CD4-positive, CD25-positive, alpha-beta regulatory T cell (primary cell): Measurements from ENCODE around the gene COG5. TPM values are rescaled to one million over a fixed set of nuclear protein-coding genes. Genes with fewer than 3 reads are reported as not detected.

Experiments used
- ATAC-seq, 2 donors: fragments of 150-1000 bp; cut with Tn5 transposase; one replicate each; pipeline ENCODE4 v1.10.0; 2021; ENCODE audit warnings: low read depth in 2 of 2, moderate number of reproducible peaks in 2 of 2, moderate library complexity in 1 of 2
- DNase-seq, 3 donors: peaks; one replicate each; pipeline versions ENCODE4 v3.0.0 to v3.0.0-alpha.2; 2012 to 2022; ENCODE audit warnings: mixed read lengths in 1 of 3
- H3K27ac ChIP-seq: one replicate; pipeline ENCODE4 v1.7.0; 2013; ENCODE audit warnings: mild to moderate bottlenecking, low read length; ENCODE audit not compliant: insufficient read depth, poor library complexity, severe bottlenecking
- H3K27me3 ChIP-seq: one replicate; pipeline ENCODE4 v1.7.0; 2013; ENCODE audit warnings: low read length; ENCODE audit not compliant: control insufficient read depth, insufficient read depth
- H3K36me3 ChIP-seq: one replicate; pipeline ENCODE4 v1.7.0; 2013; ENCODE audit warnings: mild to moderate bottlenecking, low read length, moderate library complexity; ENCODE audit not compliant: control insufficient read depth, insufficient read depth
- H3K4me1 ChIP-seq: 2 replicates; pipeline ENCODE4 v1.7.0; 2013; ENCODE audit warnings: mild to moderate bottlenecking, low read length; ENCODE audit not compliant: insufficient read depth, control insufficient read depth, poor library complexity, severe bottlenecking
- H3K4me3 ChIP-seq: one replicate; pipeline ENCODE4 v1.7.0; 2013; ENCODE audit warnings: low read depth, mild to moderate bottlenecking, low read length, moderate library complexity
- H3K9me3 ChIP-seq, 2 experiments: 1 replicate in 1 of 2; 2 replicates in 1 of 2; pipeline ENCODE4 v1.7.0; 2013; ENCODE audit warnings: low read length in 2 of 2, mild to moderate bottlenecking in 1 of 2, moderate library complexity in 1 of 2; ENCODE audit not compliant: control insufficient read depth in 2 of 2
- H3K27ac Mint-ChIP-seq, 3 donors: one replicate each; pipeline ENCODE4 v1.8.0; 2020 to 2022; ENCODE audit warnings: mild to moderate bottlenecking in 3 of 3, mixed read lengths in 3 of 3, moderate library complexity in 2 of 3
- H3K27me3 Mint-ChIP-seq: one replicate; pipeline ENCODE4 v1.8.0; 2022; ENCODE audit warnings: mild to moderate bottlenecking, mixed read lengths
- H3K36me3 Mint-ChIP-seq: one replicate; pipeline ENCODE4 v1.8.0; 2020; ENCODE audit warnings: mixed read lengths
- H3K4me1 Mint-ChIP-seq, 4 donors: one replicate each; pipeline ENCODE4 v1.8.0; 2020 to 2022; ENCODE audit warnings: mixed read lengths in 4 of 4, mild to moderate bottlenecking in 1 of 4
- H3K4me3 Mint-ChIP-seq, 4 donors: one replicate each; pipeline ENCODE4 v1.8.0; 2020 to 2022; ENCODE audit warnings: mild to moderate bottlenecking in 4 of 4, mixed read lengths in 4 of 4, moderate library complexity in 3 of 4
- H3K9me3 Mint-ChIP-seq, 7 donors: one replicate each; pipeline ENCODE4 v1.8.0; 2020 to 2022; ENCODE audit warnings: mixed read lengths in 7 of 7, mild to moderate bottlenecking in 3 of 7, moderate library complexity in 2 of 7
- polyA plus RNA-seq, 4 donors: library from polyadenylated mRNA; unstranded; fragments of 300-500 nt; fragmentation: Illumina TruSeq; gene quantifications; one replicate each; pipeline ENCODE4 v1.2.3, GENCODE V29; 2021
- total RNA-seq: library from RNA; stranded (reverse); gene quantifications from one replicate; pipeline ENCODE4 v1.2.3, GENCODE V29; 2022

Gene COG5
- total and polyA plus RNA-seq, 5 donors from 2014 or later: 23.2 to 68.2 (median 34.5) TPM

GRCh38 chr7:107171496-107171895, 392.2 kb downstream of the COG5 start:
- H3K9me3 ChIP-seq: no peaks in the 10 kb centered on the region
- ATAC-seq (no peak), DNase-seq (no peak)
- Mint-ChIP-seq H3K4me3 (peak overlapping the region; percentile 16 to 83 (median 58)), H3K27me3 (no peaks in the 10 kb centered on the region), H3K4me1 (peaks cover 32 to 76% (median 54%) of the 10 kb centered on the region in 4 donors), H3K27ac (no peak overlapping the region), H3K36me3 (peaks cover 4% of the 10 kb centered on the region), H3K9me3 (no peaks in the 10 kb centered on the region)
- H3K4me3 ChIP-seq: peak overlapping the region; percentile 82
- H3K4me1 ChIP-seq: peaks cover 63% of the 10 kb centered on the region
- no peak overlapping the region for H3K27ac ChIP-seq
- H3K36me3 ChIP-seq: peaks cover 4% of the 10 kb centered on the region
- H3K27me3 ChIP-seq: no peaks in the 10 kb centered on the region

- H3K9me3 Mint-ChIP-seq: no peaks in the 10 kb centered on the region
- ATAC-seq (no peak), DNase-seq (peak in 1 of 3 donors; percentile 29)
- Histone ChIP-seq H3K27me3 (peaks cover 2% of the 10 kb centered on the region), H3K27ac (peak overlapping the region; percentile 99), H3K4me1 (peaks cover 58% of the 10 kb centered on the region), H3K36me3 (peaks cover 4% of the 10 kb centered on the region), H3K4me3 (peak overlapping the region; percentile 94), H3K9me3 (no peaks in the 10 kb centered on the region)
- H3K4me3 Mint-ChIP-seq: peak overlapping the region; percentile 89 to 98 (median 96)
- peak overlapping the region; percentile 95 to 100 (median 97) for H3K27ac Mint-ChIP-seq
- H3K27me3 Mint-ChIP-seq: no peaks in the 10 kb centered on the region
- H3K36me3 Mint-ChIP-seq: peaks cover 6% of the 10 kb centered on the region
- peaks cover 26 to 69% (median 48%) of the 10 kb centered on the region in 4 donors for H3K4me1 Mint-ChIP-seq
Observed at GRCh38 chr7:107170051-107170915, 393.4 kb downstream of the COG5 start.

- peaks cover 5% of the 10 kb centered on the region for H3K27me3 ChIP-seq
- peak overlapping the region; percentile 99 to 100 (median 100) for H3K27ac Mint-ChIP-seq
- H3K27me3 Mint-ChIP-seq: no peaks in the 10 kb centered on the region
- peaks cover 4% of the 10 kb centered on the region for H3K36me3 ChIP-seq
- H3K4me1 ChIP-seq: peaks cover 54% of the 10 kb centered on the region
- no peaks in the 10 kb centered on the region for H3K9me3 ChIP-seq
- H3K36me3 Mint-ChIP-seq: peaks cover 5% of the 10 kb centered on the region
- peak; percentile 79 to 90 (median 81) for DNase-seq
- H3K4me1 Mint-ChIP-seq: peaks cover 18 to 60% (median 40%) of the 10 kb centered on the region in 4 donors
- peak in 1 of 2 donors; percentile 2 for ATAC-seq
- H3K9me3 Mint-ChIP-seq: no peaks in the 10 kb centered on the region
- peak overlapping the region; percentile 99 for H3K27ac ChIP-seq
- peak overlapping the region; percentile 94 for H3K4me3 ChIP-seq
- peak overlapping the region; percentile 89 to 98 (median 96) for H3K4me3 Mint-ChIP-seq
Observed at GRCh38 chr7:107169120-107170050, 394.3 kb downstream of the COG5 start.

GRCh38 chr7:107168233-107169119, 395.2 kb downstream of the COG5 start, which contains the start of gene HBP1:
HBP1 (plus strand) TSS chr7:107169003; CDS start chr7:107179894, 10,891 bp downstream.
- Mint-ChIP-seq H3K27ac (peak within 1 kb of the TSS; percentile 99 to 100 (median 100)), H3K27me3 (no peaks in the 10 kb centered on the region), H3K36me3 (peaks cover 3% of the 10 kb centered on the region), H3K4me1 (peaks cover 9 to 51% (median 32%) of the 10 kb centered on the region in 4 donors), H3K9me3 (no peaks in the 10 kb centered on the region), H3K4me3 (peak within 1 kb of the TSS; percentile 89 to 98 (median 96))
- Histone ChIP-seq H3K4me1 (peaks cover 45% of the 10 kb centered on the region), H3K27ac (peak within 1 kb of the TSS; percentile 99), H3K36me3 (no peaks in the 10 kb centered on the region), H3K9me3 (no peaks in the 10 kb centered on the region), H3K4me3 (peak within 1 kb of the TSS; percentile 94), H3K27me3 (peaks cover 6% of the 10 kb centered on the region)
- ATAC-seq: peak; percentile 86 to 90
- peak; percentile 98 to 100 (median 99) for DNase-seq

GRCh38 chr7:107167483-107168232, 396.1 kb downstream of the COG5 start:
- Mint-ChIP-seq H3K9me3 (no peaks in the 10 kb centered on the region), H3K36me3 (peaks cover 3% of the 10 kb centered on the region), H3K27ac (peak overlapping the region; percentile 99 to 100 (median 99)), H3K4me3 (peak overlapping the region; percentile 89 to 98 (median 96)), H3K27me3 (no peaks in the 10 kb centered on the region), H3K4me1 (peaks cover 5 to 43% (median 24%) of the 10 kb centered on the region in 4 donors)
- Histone ChIP-seq H3K36me3 (no peaks in the 10 kb centered on the region), H3K9me3 (no peaks in the 10 kb centered on the region), H3K4me1 (peaks cover 37% of the 10 kb centered on the region), H3K4me3 (peak overlapping the region; percentile 88), H3K27ac (peak overlapping the region; percentile 99), H3K27me3 (peaks cover 6% of the 10 kb centered on the region)
- DNase-seq: peak in 2 of 3 donors; percentile 69 to 79
- peak; percentile 0 to 1 for ATAC-seq

- Histone ChIP-seq H3K9me3 (no peaks in the 10 kb centered on the region), H3K36me3 (no peaks in the 10 kb centered on the region), H3K27ac (peak overlapping the region; percentile 99), H3K4me1 (peaks cover 34% of the 10 kb centered on the region), H3K27me3 (peaks cover 6% of the 10 kb centered on the region), H3K4me3 (peak overlapping the region; percentile 88)
- DNase-seq: no peak
- H3K36me3 Mint-ChIP-seq: peaks cover 3% of the 10 kb centered on the region
- no peaks in the 10 kb centered on the region for H3K27me3 Mint-ChIP-seq
- peaks cover 5 to 39% (median 22%) of the 10 kb centered on the region in 4 donors for H3K4me1 Mint-ChIP-seq
- H3K27ac Mint-ChIP-seq: peak overlapping the region; percentile 99 to 100 (median 99)
- ATAC-seq: no peak
- H3K9me3 Mint-ChIP-seq: no peaks in the 10 kb centered on the region
- peak overlapping the region; percentile 89 to 98 (median 96) for H3K4me3 Mint-ChIP-seq
Observed at GRCh38 chr7:107166736-107167426, 396.8 kb downstream of the COG5 start.
